ENCODE measurements around the gene NAA38.

NAA38 gene

DNA sequence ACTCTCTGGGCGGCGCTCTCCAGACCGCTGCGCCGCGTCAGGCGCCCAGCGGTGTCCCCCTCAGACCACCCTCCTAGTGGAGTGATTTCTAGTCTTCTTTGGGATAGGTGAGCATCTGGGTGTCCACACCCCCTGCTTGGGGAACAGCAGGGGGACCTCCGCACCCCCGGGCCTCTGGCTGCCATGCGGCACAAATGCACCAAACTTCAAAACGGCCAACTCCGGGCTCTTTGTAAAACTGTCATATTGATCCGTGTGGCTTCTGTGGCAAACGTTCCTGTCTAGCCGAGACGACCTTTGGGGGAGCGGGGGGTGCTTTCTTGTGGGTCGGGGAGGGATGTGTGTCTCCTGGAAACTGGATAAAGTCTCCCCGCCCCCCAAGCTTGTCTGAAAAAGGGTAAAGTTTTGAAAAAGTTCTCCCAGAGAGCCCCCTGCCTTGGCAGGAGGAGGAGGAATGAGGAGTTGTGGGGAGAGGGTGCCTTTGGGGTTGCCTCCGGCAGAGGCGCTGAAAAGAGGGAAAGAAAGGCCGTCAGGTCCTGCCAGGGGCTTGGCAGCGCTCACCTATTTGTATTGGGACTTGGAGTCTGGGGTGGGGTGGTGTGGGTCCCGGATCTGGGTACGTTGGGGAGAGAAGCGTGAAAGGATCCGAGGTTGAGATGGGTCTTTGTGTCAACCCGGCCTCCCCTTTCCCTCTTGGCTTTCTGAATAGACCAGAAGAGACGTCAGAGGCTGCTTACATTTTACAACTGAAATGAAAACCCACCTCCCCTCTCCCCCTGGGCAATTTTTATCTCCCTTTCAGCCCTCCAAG is 29.1 kb upstream of the NAA38 start:
- TF ChIP-seq, protein P1, sequence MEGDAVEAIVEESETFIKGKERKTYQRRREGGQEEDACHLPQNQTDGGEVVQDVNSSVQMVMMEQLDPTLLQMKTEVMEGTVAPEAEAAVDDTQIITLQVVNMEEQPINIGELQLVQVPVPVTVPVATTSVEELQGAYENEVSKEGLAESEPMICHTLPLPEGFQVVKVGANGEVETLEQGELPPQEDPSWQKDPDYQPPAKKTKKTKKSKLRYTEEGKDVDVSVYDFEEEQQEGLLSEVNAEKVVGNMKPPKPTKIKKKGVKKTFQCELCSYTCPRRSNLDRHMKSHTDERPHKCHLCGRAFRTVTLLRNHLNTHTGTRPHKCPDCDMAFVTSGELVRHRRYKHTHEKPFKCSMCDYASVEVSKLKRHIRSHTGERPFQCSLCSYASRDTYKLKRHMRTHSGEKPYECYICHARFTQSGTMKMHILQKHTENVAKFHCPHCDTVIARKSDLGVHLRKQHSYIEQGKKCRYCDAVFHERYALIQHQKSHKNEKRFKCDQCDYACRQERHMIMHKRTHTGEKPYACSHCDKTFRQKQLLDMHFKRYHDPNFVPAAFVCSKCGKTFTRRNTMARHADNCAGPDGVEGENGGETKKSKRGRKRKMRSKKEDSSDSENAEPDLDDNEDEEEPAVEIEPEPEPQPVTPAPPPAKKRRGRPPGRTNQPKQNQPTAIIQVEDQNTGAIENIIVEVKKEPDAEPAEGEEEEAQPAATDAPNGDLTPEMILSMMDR (IDR thresholded peaks at IDR 0.05; ENCODE audit: control insufficient read depth, insufficient read depth, low read depth, low read length, missing control alignments) = no peak
- no peak for DNase-seq (ENCODE audit: low read depth)
- H3K4me3 ChIP-seq (ENCODE audit: control insufficient read depth, low read depth, low read length) = peak overlapping the region; percentile 99

DNA sequence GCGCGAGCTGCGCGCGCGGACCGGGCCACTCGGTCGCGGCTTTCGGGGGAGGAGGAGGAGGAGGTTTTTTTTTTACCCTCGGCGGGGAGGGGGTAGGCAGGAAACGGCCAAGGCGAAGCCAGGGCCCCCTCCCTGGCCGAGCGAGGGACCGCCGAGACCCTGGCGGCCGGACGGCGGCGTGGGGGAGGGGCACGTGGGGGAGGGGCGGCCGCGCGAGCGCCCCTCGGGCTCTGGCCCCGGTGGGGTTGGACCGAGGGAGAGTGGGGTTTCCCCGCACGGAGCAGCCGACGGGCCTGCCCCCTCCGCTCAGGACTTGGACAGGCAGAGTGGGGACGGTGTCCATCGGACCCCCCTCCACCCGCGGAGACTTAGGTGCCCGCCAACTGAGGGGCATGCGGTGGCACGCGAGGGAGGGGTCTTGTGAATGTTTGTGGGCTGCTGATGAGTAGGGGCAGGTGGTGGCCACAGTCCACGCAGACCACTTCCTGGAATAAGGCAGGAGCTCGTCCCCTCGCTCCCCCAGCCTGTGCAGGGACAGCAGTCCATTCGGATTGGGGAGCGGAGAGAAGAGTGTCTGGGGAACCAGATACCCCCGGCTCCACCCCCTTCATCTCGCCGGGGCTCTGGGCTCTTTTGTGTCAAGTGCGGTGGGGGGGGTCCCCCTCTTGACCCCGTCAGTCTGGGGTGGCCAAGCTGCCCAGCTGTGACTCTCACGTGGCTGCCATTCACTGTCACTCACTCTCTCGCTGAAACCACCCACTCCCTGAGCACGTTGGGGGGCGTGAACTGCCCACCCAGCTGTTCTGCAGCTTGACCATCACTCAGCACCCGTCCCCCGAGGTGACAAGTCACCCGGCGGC is 28.2 kb upstream of the NAA38 start:
- DNase-seq (ENCODE audit: low read depth) = no peak
- TF ChIP-seq, protein P1 (IDR thresholded peaks at IDR 0.05; ENCODE audit: control insufficient read depth, insufficient read depth, low read depth, low read length, missing control alignments) = no peak
- H3K4me3 ChIP-seq (ENCODE audit: control insufficient read depth, low read depth, low read length) = peak overlapping the region; percentile 99

DNA sequence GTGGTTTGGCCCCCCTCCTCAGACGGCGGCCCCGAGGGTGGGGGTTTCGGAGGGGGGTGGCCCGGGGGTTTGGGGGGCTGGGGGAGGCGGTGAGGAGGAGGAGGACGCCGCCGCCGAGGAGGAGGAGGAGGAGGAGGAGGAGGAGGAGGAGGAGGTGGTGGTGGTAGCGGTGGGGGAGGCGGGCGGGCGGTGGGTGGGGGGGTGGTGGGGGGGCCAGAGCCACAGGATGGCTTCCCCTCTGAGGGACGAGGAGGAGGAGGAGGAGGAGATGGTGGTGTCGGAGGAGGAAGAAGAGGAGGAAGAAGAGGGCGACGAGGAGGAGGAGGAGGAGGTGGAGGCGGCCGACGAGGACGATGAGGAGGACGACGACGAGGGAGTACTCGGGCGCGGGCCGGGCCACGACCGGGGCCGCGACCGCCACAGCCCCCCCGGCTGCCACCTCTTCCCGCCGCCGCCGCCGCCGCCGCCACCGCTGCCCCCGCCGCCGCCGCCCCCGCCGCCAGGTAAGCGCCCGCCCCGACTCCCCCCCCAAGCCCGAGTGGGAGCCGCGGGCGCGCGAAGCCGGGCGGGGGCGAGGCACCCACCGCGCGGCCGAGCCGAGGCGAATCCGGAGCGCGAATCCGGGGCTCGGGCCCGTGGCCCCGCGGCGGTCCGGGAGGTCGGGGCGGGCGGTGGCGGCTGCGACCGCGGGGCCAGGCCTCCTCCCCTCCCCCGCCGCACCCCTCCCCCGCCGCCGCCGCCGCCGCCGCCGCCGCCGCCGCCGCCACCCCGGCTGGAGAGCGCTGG is 27.4 kb upstream of the NAA38 start:
- TF ChIP-seq, protein P1 (IDR thresholded peaks at IDR 0.05; ENCODE audit: control insufficient read depth, insufficient read depth, low read depth, low read length, missing control alignments) = no peak
- peak overlapping the region; percentile 99 for H3K4me3 ChIP-seq (ENCODE audit: control insufficient read depth, low read depth, low read length)
- no peak for DNase-seq (ENCODE audit: low read depth)

DNA sequence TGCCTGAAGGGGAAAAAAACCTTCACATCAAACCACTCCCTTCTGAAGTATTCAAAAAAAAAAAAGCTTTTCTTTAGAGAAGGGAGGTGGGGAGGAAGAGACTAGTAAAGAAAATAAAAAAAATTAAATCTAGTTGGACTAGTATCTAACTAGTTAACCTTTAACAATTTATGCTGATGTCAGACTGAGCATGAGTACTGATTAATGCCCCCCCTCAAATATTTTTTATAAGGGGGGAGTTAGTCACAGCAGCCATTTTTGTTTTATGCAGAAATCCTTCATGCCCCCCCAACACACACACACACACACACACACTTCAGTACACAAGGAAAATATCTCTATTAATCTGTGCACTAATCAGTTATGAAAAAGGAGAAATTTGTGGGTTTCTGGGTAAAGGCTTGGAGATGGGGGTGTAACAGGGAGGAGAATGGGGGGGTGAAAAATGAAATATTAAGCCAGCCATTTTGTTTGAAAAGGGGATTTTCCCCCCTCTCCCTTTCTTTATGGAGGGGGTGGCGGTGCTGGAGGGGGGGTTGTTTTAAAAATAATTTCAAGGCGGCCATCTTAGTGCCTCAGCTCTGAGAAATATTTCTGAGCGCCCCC is 26.5 kb upstream of the NAA38 start:
- peak overlapping the region; percentile 52 for H3K4me3 ChIP-seq (ENCODE audit: control insufficient read depth, low read depth, low read length)
- TF ChIP-seq, protein P1 (IDR thresholded peaks at IDR 0.05; ENCODE audit: control insufficient read depth, insufficient read depth, low read depth, low read length, missing control alignments) = no peak
- no peak for DNase-seq (ENCODE audit: low read depth)

DNA sequence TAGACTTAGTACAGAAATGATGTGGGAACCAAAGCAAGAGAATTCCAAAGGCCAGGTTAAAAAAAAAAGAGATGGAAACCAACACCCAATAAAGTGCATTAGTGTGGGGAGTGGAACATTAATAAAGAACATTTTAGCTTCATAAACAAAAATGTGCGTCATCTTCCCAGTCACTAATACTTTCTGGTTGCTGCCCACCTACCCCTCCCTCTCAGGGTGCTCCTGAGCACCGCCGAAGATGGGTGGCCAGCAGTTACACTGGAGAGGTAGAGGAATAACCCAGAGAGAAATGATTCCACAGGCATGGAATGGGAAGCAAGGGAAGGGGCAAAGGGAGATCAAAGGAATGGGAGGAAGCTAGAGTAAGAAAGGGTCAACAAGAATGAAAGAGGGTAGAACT is 25.3 kb upstream of the NAA38 start:
- H3K4me3 ChIP-seq (ENCODE audit: control insufficient read depth, low read depth, low read length) = no peak overlapping the region
- no peak for DNase-seq (ENCODE audit: low read depth)
- TF ChIP-seq, protein P1 (IDR thresholded peaks at IDR 0.05; ENCODE audit: control insufficient read depth, insufficient read depth, low read depth, low read length, missing control alignments) = no peak

DNA sequence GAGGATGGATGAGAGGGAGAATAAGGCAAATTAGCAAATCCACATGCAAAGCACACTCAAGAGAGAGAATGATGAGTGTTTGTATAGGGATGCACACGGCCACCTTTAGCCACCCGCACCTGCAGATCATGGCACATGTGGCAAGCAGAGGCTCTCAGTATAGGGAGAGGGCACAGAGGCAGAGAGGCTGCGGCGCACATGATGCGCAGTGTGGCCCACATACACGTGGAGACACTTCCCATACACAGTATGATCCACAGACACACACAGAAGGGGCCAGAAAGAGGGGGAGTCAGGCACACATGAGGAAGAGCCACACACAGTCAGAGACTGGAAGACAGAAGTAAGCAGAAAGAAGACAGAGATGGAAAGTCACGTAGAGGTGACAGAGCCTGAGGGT is 24.7 kb upstream of the NAA38 start:
- DNase-seq (ENCODE audit: low read depth) = no peak
- no peak overlapping the region for H3K4me3 ChIP-seq (ENCODE audit: control insufficient read depth, low read depth, low read length)
- TF ChIP-seq, protein P1 (IDR thresholded peaks at IDR 0.05; ENCODE audit: control insufficient read depth, insufficient read depth, low read depth, low read length, missing control alignments) = no peak
